Nucleus accumbens (tissue), 56 donors: Measurements from ENCODE around the gene SLC37A1.
A peak's percentile ranks its signal among the peaks of the same experiment; 100 is the strongest.
"Not testable (repeated sequence)": the region's sequence is repeated elsewhere in the genome, so short reads cannot be mapped to it uniquely, and the experiment has no call there.

ENCODE experiments used
- DNase-seq, 56 donors: peaks; one replicate each; lab custom pipeline; 2025; lab: John Stamatoyannopoulos, UW

The SLC37A1 gene

GRCh38 chr21:42624936-42625335 is 111.3 kb downstream of the SLC37A1 start:
- no peak for DNase-seq

- DNase-seq = no peak
Observed at GRCh38 chr21:42626171-42626570, 112.5 kb downstream of the SLC37A1 start.

GRCh38 chr21:42627527-42628289 is 114.1 kb downstream of the SLC37A1 start:
- peak in 15 of 56 donors; percentile 30 to 63 (median 54) for DNase-seq

- DNase-seq = not testable (repeated sequence)
Observed at GRCh38 chr21:42628466-42629061, 114.9 kb downstream of the SLC37A1 start.

GRCh38 chr21:42629933-42630589 is 116.4 kb downstream of the SLC37A1 start:
- no peak for DNase-seq

- DNase-seq = no peak
Observed at GRCh38 chr21:42630626-42631025, 117.0 kb downstream of the SLC37A1 start.
